Keratinocyte (primary cell): Measurements from ENCODE around the gene TUFM.

Experiments used
- EZH2 ChIP-seq: IDR thresholded peaks from one replicate; pipeline ENCODE4 v1.6.1; 2012; ENCODE audit warnings: inconsistent platforms, mild to moderate bottlenecking, low read length, moderate library complexity
- TF ChIP-seq, protein P1 (sequence below), 3 experiments: IDR thresholded peaks in 1 of 3; conservative IDR thresholded peaks in 1 of 3; optimal IDR thresholded peaks in 1 of 3; 2 replicates in 2 of 3; 3 replicates in 1 of 3; pipeline versions ENCODE3 to v1.5.1; 2011; ENCODE audit warnings: low read length in 3 of 3, mild to moderate bottlenecking in 3 of 3, moderate library complexity in 2 of 3, control low read depth in 1 of 3, inconsistent platforms in 1 of 3; ENCODE audit not compliant: insufficient read depth in 2 of 3; ENCODE audit errors: extremely low read depth in 1 of 3

DNA sequence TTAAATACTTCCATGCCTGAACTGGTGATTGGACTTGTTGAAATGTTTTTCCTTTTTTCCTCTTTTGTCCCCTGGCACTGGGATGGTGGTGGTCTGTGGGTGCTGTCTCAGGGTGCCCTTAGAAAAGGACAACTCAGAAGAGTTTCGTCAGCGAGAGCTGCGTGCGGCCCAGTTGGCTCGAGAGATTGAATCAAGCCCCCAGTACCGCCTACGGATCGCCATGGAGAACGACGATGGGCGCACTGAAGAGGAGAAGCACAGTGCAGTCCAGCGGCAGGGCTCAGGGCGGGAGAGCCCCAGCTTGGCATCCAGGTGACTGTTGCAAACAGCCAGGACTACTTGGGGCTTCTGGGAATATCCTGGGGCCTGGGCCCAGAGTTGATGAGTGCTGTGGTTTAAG is 16.4 kb downstream of the TUFM start:
- no peak for TF ChIP-seq EZH2
- TF ChIP-seq, protein P1, sequence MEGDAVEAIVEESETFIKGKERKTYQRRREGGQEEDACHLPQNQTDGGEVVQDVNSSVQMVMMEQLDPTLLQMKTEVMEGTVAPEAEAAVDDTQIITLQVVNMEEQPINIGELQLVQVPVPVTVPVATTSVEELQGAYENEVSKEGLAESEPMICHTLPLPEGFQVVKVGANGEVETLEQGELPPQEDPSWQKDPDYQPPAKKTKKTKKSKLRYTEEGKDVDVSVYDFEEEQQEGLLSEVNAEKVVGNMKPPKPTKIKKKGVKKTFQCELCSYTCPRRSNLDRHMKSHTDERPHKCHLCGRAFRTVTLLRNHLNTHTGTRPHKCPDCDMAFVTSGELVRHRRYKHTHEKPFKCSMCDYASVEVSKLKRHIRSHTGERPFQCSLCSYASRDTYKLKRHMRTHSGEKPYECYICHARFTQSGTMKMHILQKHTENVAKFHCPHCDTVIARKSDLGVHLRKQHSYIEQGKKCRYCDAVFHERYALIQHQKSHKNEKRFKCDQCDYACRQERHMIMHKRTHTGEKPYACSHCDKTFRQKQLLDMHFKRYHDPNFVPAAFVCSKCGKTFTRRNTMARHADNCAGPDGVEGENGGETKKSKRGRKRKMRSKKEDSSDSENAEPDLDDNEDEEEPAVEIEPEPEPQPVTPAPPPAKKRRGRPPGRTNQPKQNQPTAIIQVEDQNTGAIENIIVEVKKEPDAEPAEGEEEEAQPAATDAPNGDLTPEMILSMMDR (optimal IDR thresholded peaks at IDR 0.05 in 1 of 3, IDR thresholded peaks at IDR 0.05 in 1 of 3, conservative IDR thresholded peaks at IDR 0.05 in 1 of 3; ENCODE audit: extremely low read depth in 1 of 3, insufficient read depth in 2 of 3, low read length in 3 of 3): no peak
